HL-60 (cell line): ENCODE data around the gene SACM1L.

Source experiments
- DNase-seq, 2 experiments: peaks; one replicate each; pipeline ENCODE4 v3.0.0-alpha.2; 2010 to 2020; ENCODE audit warnings: low read depth in 1 of 2, low spot score in 1 of 2
- H3K27ac ChIP-seq: fragments of 250-450 bp; sonication (Bioruptor Pico); replicated peaks from 2 replicates; pipeline ENCODE4 v1.5.1; 2020; ENCODE audit warnings: mild to moderate bottlenecking, moderate library complexity
- H3K27me3 ChIP-seq: fragments of 250-450 bp; sonication (Bioruptor Pico); 2 replicates; pipeline ENCODE4 v1.5.1; 2021; ENCODE audit warnings: mild to moderate bottlenecking, moderate library complexity; ENCODE audit not compliant: insufficient read depth, poor library complexity, severe bottlenecking
- H3K4me3 ChIP-seq: replicated peaks from 2 replicates; pipeline ENCODE4 v1.5.1; 2011; ENCODE audit warnings: mild to moderate bottlenecking, control low read depth, low read length; ENCODE audit not compliant: insufficient read depth
- GABPA ChIP-seq: IDR thresholded peaks from 2 replicates; pipeline ENCODE4 v1.6.1; 2012; ENCODE audit warnings: low read depth
- POLR2AphosphoS5 ChIP-seq: IDR thresholded peaks from 2 replicates; pipeline ENCODE4 v1.6.1; 2012; ENCODE audit warnings: low read depth
- REST ChIP-seq: IDR thresholded peaks from 2 replicates; pipeline ENCODE4 v1.6.1; 2012; ENCODE audit warnings: low read depth; ENCODE audit not compliant: insufficient replicate concordance
- SPI1 ChIP-seq: IDR thresholded peaks from 2 replicates; pipeline ENCODE4 v1.6.1; 2012; ENCODE audit warnings: low read depth, mild to moderate bottlenecking, borderline replicate concordance
- TF ChIP-seq, protein P1 (sequence below): IDR thresholded peaks from one replicate; pipeline ENCODE4 v1.5.1; 2011; ENCODE audit warnings: low read length, control low read depth, inconsistent platforms; ENCODE audit not compliant: insufficient read depth

The SACM1L gene

DNA sequence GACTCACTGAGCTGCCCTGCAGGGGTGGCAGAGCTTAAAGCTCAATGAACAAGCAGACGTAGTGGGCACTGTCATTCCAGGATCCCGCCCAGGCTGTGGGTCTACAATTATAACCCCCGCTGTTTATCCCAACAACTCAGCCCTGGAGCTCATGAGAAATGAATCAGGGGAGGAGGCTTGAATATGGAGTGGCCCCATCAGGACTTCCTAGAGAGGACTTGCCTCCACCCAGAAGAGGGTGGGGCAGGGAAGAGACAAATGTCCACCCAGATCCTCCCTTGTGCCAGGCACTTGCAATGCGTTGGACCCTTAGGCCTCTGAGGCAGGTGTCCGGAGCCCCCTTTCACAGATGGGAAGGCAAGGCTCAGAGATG lies 74.1 kb downstream of the SACM1L start:
- Histone ChIP-seq H3K4me3 (no peak overlapping the region), H3K27me3 (no peaks in the 10 kb centered on the region)

GRCh38 chr3:45765266-45765851 lies 76.2 kb downstream of the SACM1L start:
- no peak for TF ChIP-seq REST
- no peak for TF ChIP-seq GABPA

More for the DNA sequence above, 74.1 kb downstream of the SACM1L start:
- DNase-seq = no peak
- H3K27ac ChIP-seq = no peak overlapping the region
- TF ChIP-seq SPI1 (no peak), REST (no peak), POLR2AphosphoS5 (no peak), GABPA (no peak)
- TF ChIP-seq, protein P1, sequence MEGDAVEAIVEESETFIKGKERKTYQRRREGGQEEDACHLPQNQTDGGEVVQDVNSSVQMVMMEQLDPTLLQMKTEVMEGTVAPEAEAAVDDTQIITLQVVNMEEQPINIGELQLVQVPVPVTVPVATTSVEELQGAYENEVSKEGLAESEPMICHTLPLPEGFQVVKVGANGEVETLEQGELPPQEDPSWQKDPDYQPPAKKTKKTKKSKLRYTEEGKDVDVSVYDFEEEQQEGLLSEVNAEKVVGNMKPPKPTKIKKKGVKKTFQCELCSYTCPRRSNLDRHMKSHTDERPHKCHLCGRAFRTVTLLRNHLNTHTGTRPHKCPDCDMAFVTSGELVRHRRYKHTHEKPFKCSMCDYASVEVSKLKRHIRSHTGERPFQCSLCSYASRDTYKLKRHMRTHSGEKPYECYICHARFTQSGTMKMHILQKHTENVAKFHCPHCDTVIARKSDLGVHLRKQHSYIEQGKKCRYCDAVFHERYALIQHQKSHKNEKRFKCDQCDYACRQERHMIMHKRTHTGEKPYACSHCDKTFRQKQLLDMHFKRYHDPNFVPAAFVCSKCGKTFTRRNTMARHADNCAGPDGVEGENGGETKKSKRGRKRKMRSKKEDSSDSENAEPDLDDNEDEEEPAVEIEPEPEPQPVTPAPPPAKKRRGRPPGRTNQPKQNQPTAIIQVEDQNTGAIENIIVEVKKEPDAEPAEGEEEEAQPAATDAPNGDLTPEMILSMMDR = no peak

GRCh38 chr3:45765958-45766357 lies 76.8 kb downstream of the SACM1L start:
- no peaks in the 10 kb centered on the region for H3K27me3 ChIP-seq
- H3K27ac ChIP-seq = no peak overlapping the region
- no peak overlapping the region for H3K4me3 ChIP-seq
- DNase-seq = no peak
- no peak for TF ChIP-seq GABPA
- TF ChIP-seq REST = no peak
- TF ChIP-seq, protein P1 = no peak
- no peak for TF ChIP-seq POLR2AphosphoS5
- TF ChIP-seq SPI1 = no peak

More at GRCh38 chr3:45765266-45765851, 76.2 kb downstream of the SACM1L start:
- H3K27me3 ChIP-seq = no peaks in the 10 kb centered on the region
- no peak for DNase-seq
- no peak overlapping the region for H3K27ac ChIP-seq
- H3K4me3 ChIP-seq = no peak overlapping the region
